HEK293T (cell line): ENCODE measurements around the gene CD79B.

Experiments used
- BHLHE40 ChIP-seq: fragments of 450-650 bp; IDR thresholded peaks from 2 replicates; pipeline ENCODE4 v1.6.1; 2016; ENCODE audit warnings: mild to moderate bottlenecking, moderate library complexity, borderline replicate concordance
- CTBP1 ChIP-seq: fragments of 450-650 bp; IDR thresholded peaks from 2 replicates; pipeline ENCODE4 v1.6.1; 2016; ENCODE audit warnings: borderline replicate concordance
- ELF4 ChIP-seq: fragments of 450-650 bp; IDR thresholded peaks from 2 replicates; pipeline ENCODE4 v1.6.1; 2017; ENCODE audit warnings: antibody characterized with exemption
- FOXA1 ChIP-seq: fragments of 450-650 bp; IDR thresholded peaks from 2 replicates; pipeline ENCODE4 v1.6.1; 2016; ENCODE audit warnings: mild to moderate bottlenecking
- FOXK2 ChIP-seq: fragments of 450-650 bp; IDR thresholded peaks from 2 replicates; pipeline ENCODE4 v1.6.1; 2016; ENCODE audit warnings: mild to moderate bottlenecking
- FOXM1 ChIP-seq: fragments of 450-650 bp; IDR thresholded peaks from 2 replicates; pipeline ENCODE4 v1.6.1; 2017; ENCODE audit warnings: mild to moderate bottlenecking, borderline replicate concordance
- PKNOX1 ChIP-seq: fragments of 450-650 bp; IDR thresholded peaks from 2 replicates; pipeline ENCODE4 v1.6.1; 2016
- SP1 ChIP-seq: fragments of 450-650 bp; IDR thresholded peaks from 2 replicates; pipeline ENCODE4 v1.6.1; 2017
- SUZ12 ChIP-seq: fragments of 450-650 bp; IDR thresholded peaks from 2 replicates; pipeline ENCODE4 v1.6.1; 2016; ENCODE audit warnings: mild to moderate bottlenecking
- TARDBP ChIP-seq: fragments of 450-650 bp; IDR thresholded peaks from 2 replicates; pipeline ENCODE4 v1.6.1; 2016

- TF ChIP-seq FOXM1 (no peak), FOXK2 (no peak), SP1 (no peak), FOXA1 (no peak), SUZ12 (no peak), PKNOX1 (no peak), CTBP1 (no peak), BHLHE40 (no peak), ELF4 (no peak), TARDBP (no peak)
Observed at GRCh38 chr17:63974594-63975192, 42.6 kb upstream of the CD79B start.
